SK-N-MC (cell line): ENCODE results near the gene ARMH4.

ENCODE experiments used
- EZH2 ChIP-seq: fragments of 200-600 bp; sonication (generic); IDR thresholded peaks from one replicate; pipeline ENCODE4 v1.6.1; 2017; ENCODE audit warnings: antibody characterized with exemption
- POLR2AphosphoS5 ChIP-seq: IDR thresholded peaks from 2 replicates; pipeline ENCODE4 v1.6.1; 2012; ENCODE audit warnings: mild to moderate bottlenecking, low read depth, low read length, borderline replicate concordance

DNA sequence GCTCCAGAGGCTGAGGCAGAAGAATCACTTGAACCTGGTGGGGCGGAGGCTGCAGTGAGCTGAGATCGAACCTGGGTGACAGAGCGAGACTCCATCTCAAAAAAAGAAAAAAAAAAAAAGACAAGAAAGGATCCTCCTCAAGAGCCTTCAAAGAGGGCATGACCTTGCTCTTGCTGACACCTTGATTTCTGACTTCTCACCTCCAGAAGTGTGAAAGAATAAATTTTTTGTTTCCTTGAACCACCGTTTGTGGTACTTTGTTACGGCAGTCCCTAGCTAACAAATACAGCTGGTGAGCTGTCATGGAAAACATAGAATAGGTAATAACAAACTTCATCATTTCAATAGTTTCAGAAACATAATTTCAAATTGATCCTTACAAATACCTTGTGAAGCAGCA lies 46.1 kb upstream of the ARMH4 start:
- TF ChIP-seq POLR2AphosphoS5 (no peak), EZH2 (no peak)
